GM18520 (cell line): ENCODE data around the gene ASIC4.
A peak's percentile ranks its signal among the peaks of the same experiment; 100 is the strongest.

ENCODE experiments used
- ATAC-seq: cut with Tn5 transposase; IDR thresholded peaks from one replicate; pipeline ENCODE4 v1.9.1; 2021; ENCODE audit not compliant: unreplicated experiment

Gene ASIC4

GRCh38 chr2:219496825-219497494 lies 17.3 kb upstream of the ASIC4 start:
- ATAC-seq: no peak

GRCh38 chr2:219497495-219498279 lies 16.6 kb upstream of the ASIC4 start:
- no peak for ATAC-seq

GRCh38 chr2:219498280-219499057 lies 15.8 kb upstream of the ASIC4 start, which contains the start of gene GMPPA:
Gene GMPPA, plus strand, starts transcription at chr2:219498891. Its CDS starts 1,085 bp downstream, at chr2:219499976.
- peak; percentile 93 for ATAC-seq

GRCh38 chr2:219499058-219499307 lies 15.3 kb upstream of the ASIC4 start:
- no peak for ATAC-seq

- no peak for ATAC-seq
Observed at GRCh38 chr2:219499555-219499954, 14.7 kb upstream of the ASIC4 start.

- no peak for ATAC-seq
Observed at GRCh38 chr2:219500135-219500534, 14.1 kb upstream of the ASIC4 start.

- ATAC-seq: no peak
Observed at GRCh38 chr2:219501849-219502248, 12.4 kb upstream of the ASIC4 start.

GRCh38 chr2:219502618-219503017 lies 11.7 kb upstream of the ASIC4 start:
- no peak for ATAC-seq

- ATAC-seq: no peak
Observed at GRCh38 chr2:219505585-219505984, 8.7 kb upstream of the ASIC4 start.

GRCh38 chr2:219506153-219506801 lies 8.0 kb upstream of the ASIC4 start:
- no peak for ATAC-seq

GRCh38 chr2:219506802-219507526 lies 7.3 kb upstream of the ASIC4 start:
- ATAC-seq: no peak

- ATAC-seq: no peak
Observed at GRCh38 chr2:219507581-219508443, 6.5 kb upstream of the ASIC4 start.

- ATAC-seq: no peak
Observed at GRCh38 chr2:219508444-219508734, 5.9 kb upstream of the ASIC4 start.

GRCh38 chr2:219508971-219509779 lies 5.1 kb upstream of the ASIC4 start:
- no peak for ATAC-seq

- no peak for ATAC-seq
Observed at GRCh38 chr2:219509780-219510511, 4.3 kb upstream of the ASIC4 start.

GRCh38 chr2:219510512-219511135 lies 3.7 kb upstream of the ASIC4 start:
- ATAC-seq: no peak

- ATAC-seq: no peak
Observed at GRCh38 chr2:219511547-219512325, 2.5 kb upstream of the ASIC4 start.
